GM19023 (cell line): ENCODE results near the gene ODR4.
"Not testable (repeated sequence)": the region's sequence is repeated elsewhere in the genome, so short reads cannot be mapped to it uniquely, and the experiment has no call there.

Experiments
- ATAC-seq: cut with Tn5 transposase; IDR thresholded peaks from one replicate; pipeline ENCODE4 v1.9.1; 2021; ENCODE audit warnings: mild to moderate bottlenecking, moderate library complexity; ENCODE audit not compliant: unreplicated experiment

Gene ODR4

DNA sequence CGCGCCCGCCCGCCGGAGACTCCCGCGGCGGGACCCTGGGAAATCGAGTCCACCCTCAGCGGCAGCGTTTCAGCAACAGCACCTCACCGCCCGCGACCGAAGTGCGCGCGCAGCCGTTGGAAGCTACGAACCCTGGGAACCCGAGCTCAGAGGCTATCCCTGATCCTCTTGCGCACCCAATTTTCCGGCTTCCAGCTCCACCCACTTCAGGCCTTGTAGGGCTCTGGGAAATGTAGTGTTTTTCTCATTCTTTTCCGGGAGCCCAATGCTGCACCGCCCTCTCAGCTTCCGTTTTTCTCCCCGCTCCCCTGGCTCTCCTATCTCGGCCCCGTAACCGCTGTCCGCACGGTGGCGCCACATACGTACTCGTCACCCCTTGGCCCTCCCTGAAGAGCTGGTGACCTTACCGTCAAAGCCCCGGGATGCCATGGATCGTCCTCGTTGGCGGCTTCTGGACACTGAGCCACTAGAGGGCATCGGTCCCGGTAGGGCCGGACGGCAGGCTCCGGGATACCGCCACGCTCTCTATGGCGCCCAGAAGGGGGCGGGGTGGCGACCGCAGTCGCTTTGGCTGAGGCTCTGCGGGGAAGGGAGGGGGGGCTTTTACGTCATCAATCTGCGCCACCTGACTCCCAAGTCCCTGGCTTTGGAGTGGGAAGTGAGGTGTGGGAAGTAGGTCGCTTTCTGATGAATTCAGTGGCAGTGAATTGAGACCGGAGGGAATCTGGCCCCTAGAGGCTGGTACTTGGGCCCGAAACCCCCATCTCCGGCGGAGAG is at the start of gene ODR4, which contains the start of gene TPR:
TSS of gene ODR4 (plus strand) at position 687 of the 777 bp plus-strand sequence. CDS start 3,948 bp downstream, outside the sequence.
TSS of gene TPR (minus strand) at position 102 of the 777 bp plus-strand sequence. CDS start 225 bp downstream, outside the sequence.
- peak; percentile 88 for ATAC-seq

DNA sequence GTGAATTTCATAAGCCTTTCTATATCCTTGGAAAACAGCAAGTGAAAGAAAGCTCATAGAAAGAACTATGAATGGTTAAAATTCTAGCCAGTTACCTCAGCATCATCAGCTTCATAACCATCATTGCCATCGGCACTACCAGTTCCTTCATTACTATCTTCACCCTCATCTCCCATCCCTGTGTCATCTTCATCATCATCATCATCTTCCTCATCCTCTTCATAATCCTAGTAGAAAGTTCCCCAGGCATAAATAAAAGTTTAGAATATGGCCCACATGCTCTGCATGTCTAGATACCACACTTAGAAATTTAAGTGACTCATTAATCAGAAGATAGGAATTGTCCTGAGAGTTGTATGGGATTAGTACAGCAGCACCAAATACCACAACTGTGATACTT is 49.6 kb upstream of the ODR4 start:
- no peak for ATAC-seq

DNA sequence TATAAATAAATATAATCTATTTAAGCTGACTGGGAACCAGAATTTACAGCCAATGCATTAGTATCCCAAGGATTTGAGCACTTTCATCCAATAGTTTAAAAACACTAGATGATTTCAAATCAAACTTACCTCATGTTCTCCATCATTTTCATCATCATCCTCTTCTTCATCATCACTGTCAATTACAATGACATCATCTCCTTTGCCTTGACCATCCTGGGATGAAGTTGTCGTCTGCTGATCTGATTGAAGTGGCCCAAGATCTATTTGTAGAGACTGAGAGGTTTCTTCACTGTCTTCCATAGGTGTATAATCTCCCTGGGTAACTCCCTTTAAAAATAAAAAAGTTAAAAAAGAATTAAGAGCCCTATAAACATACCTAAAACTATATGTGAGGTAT is 48.3 kb upstream of the ODR4 start:
- ATAC-seq, result no peak

DNA sequence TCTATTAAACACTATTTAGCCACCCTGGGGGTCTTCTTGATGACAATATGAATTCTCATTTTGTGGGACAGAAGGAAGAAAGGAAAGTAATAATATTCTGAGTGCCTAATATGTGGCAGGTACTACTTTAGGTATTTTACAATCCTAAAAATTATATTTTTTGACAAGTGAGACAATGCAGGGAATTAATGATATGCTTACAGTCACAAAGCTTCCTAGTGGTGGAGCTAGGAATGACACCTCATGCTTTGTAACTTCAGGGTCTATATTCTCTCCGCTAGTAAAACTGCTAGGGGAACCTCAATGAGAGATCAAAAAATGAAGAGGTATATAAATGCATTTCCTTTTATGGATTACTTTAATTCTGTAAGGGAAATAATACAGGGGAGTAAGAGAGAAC is 44.9 kb upstream of the ODR4 start:
- no peak for ATAC-seq

DNA sequence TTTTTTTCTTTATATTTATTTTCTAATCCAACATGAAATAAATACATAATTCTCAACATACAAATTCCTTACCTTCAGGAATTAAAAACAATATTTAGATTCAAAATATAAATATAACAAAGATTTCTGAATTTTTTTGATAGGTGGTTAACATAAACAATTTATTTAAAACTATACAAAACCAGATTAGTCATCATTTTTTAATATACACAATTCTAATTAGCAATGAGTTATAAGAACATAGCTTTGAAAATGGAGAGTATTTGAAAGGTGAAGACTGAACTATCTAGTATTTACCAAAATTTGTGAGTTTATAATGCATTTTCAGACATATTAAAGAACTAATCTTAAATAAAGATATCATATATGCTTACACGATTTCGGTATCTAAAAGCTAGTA is 38.1 kb upstream of the ODR4 start:
- no peak for ATAC-seq

DNA sequence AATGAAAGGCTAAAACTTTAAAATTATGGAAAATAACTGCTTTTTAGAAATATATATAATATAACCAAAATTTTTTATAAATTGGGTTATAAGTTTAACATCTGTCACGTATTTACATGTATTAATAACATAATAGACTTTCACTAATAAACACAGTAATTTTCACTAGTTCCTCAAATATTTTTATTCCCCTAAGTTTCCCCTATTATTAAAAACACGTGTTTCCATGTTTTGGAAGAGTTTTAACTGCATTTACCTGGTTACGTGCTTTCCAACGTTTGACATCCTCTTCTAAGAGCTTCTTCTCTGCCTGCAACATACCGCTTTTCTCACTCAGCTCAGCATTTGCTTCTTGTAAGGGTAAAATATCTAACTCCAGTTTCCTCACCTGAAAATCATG is 34.9 kb upstream of the ODR4 start:
- no peak for ATAC-seq

DNA sequence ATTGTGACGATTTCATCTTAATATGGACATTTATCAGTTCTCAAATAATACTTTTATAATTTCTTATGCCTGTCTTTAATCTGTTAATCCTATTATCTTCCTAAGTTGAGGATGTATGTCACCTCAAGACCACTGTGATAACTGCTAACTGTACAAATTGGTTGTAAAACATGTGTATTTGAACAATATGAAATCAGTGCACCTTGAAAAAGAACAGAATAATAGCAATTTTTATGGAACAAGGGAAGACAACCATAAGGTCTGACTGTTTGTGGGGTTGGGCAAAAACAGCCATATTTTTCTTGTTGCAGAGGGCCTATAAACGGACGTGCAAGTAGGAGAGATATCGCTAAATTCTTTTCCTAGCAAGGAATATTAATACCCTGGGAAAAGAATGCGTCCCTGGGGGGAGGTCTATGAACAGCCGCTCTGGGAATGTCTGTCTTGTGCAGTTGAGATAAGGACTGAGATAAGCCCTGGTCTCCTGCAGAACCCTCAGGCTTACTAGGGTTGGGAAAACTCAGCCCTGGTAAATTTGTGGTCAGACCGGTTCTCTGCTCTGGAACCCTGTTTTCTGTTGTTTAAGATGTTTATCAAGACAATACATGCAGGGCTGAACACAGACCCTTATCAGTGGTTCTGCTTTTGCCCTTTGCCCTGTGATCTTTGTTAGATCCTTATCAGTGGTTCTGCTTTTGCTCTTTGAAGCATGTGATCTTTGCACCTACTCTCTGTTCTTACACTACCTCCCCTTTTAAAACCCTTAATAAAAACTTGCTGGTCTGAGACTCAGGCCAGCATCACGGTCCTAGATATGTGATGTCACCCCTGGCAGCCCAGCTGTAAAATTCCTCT is 27.6 kb upstream of the ODR4 start:
- ATAC-seq, result not testable (repeated sequence)

DNA sequence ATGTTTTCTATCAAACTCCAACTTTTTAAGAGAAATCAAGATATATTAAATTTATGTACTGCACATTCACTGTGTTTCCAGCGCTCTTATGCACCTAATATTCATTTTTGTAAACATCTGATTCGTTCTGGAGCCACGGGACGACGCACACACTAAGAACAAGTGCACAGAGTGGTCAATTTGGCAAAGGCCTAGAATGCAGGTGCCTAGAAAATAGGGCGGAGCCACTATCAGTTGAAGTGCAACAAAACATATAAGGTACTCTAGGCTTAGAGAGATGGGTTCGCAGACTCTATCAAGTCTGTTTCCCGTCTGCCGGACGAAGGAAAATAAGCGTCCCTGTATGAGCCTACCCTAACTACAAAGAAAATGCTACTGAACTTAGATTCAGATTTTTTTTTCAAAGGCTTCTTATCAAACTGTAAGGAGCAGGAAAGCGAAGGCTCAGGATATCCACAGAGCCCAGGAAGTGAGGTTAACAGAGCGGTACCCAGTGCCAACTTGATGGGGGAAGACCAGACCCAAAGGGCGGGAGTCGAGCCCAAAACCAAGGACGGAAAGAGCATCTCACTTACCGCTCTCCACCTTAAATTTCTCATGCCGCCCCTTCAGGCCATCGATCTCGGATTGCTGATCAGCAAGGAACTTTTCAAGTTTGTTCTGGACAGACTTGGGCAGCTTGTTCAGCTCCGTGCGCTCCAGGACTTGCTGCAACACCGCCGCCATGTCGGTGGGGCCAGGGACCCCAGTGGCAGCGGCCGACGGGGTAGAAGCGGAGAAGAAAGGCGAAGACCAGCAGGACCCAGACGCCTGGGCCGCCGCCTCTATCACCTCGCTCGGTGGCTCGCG is 1.1 kb upstream of the ODR4 start:
- ATAC-seq, result peak; percentile 34

DNA sequence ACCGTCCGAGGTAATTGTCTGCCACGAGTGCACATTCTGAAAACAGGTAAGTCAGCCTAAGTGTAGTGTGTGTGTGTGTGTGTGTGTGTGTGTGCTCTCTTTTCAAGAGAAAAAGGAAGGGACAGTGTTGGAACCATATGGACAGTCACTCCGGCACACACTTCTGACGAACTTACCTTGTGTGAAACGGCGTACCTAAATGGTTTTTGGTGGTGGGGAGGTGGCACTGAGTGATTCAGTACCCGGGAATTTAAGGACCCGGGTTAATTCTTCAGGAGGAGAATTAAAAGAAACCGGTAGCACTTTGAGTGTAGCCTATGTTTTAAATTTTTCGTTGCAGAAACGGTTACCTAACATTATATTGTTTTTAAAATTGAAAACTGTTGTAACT is 286 bp downstream of the ODR4 start:
- ATAC-seq, result no peak

DNA sequence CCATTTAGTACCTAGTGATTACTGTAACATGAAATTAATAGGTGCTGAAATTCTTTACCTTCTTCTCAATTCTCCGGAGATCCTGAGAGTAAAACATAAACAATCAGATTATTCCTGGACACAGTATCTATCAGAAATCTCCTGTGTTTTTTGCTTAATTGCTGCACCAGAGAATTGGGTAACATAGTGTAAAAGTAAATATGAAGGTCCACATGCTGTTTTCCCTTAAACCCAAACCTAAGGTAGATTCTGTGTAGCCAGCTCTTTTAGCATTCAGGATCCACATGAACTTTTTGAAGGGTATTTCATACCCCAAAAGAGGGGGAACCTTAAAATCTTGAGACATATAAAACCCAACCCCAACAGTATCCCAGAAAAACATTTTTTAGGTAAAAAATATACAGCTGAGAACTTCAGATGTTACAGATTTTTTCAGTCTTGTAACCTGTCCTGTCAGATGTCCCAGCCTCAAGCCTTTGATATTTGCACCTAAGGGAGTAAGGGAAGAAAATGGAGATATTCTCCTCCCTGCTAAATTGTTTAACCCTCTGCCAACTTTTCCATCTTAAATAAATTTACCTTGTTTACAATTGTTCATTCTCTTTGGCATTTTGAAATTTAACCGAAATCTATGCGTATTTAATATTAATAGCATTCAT is 11.2 kb downstream of the ODR4 start:
- no peak for ATAC-seq

DNA sequence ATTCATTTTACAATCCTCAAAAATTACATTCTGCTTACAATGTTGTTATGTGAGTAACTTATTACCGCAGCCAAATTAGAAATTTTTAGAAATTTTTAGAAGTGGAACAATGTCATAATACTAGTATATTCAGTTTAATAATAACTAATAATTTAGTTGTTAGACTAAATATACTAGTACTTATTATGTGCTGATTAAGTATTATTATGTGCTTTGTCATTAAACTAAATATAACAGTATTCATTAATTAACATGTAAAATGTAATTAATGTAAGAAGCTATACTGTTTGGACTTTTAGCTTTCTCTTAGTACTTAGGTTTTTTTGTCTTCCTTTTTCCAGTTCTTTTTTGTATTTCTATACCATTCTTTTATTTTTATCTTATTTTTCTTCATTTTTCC is 15.3 kb downstream of the ODR4 start:
- no peak for ATAC-seq

DNA sequence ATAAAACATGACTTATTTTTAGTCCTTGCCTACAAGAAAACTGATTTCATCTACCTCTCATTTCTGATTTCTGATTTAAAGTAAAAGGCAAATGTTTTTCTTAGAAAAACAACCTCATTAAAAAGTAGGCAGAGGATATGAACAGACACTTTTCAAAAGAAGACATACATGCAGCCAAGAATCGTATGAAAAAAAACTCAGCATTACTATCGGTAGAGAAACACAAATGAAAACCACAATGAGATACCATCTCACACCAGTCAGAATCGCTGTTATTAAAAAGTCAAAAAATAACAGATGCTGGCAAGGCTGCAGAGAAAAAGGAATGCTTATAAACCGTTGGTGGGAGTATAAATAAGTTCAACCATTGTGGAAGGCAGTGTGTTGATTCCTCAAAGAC is 16.2 kb downstream of the ODR4 start:
- ATAC-seq, result no peak

DNA sequence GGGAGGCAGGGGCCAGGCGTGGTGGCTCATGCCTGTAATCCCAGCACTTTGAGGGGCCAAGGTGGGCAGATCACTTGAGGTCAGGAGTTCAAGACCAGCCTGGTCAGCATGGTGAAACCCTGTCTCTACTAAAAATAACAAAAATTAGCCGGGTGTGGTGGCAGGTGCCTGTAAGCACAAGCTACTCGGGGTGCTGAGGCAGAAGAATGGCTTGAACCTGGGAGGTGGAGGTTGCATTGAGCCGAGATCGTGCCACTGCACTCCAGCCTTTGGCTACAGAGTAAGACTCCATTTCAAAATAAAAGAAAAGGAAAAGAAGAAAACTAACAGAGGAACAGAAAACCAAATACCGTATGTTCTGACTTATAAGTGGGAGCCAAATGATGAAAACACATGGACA is 17.1 kb downstream of the ODR4 start:
- not testable (repeated sequence) for ATAC-seq

DNA sequence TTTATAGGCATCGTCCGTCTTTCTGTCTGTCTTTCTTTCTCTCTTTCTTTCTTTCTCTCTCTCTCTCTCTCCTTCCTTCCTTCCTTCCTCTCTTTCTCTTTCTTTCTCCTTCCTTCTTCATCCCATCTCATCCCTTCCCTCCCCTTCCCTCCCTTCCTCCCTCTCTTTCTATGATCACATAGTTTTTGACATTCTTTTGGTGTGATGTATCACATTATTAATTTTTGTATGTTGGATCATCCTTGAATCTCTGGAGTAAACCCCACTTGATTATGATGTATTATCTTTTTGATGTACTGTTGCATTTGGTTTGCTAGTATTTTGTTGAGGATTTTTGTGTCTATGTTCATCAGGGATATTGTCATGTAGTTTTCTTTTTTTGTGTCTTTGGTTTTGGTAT is 25.8 kb downstream of the ODR4 start:
- ATAC-seq, result not testable (repeated sequence)

DNA sequence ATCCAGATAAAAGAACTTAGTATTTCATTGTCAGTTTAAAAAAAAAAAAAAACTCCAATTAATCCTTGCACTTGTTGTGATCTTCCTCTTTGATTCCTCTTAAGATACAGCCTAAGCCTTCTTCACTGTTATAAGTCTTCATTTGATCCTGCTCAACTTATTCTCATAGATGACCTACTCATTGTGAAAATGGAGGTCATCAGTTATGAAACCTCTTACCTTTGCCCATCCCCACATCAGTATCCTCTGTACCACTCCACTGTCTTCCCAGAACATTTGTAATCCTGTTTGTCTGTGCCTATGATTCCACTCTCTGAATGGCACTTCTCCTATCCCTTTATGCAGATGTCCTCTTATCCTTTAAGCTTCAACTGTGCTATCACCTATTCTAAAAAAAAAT is 28.0 kb downstream of the ODR4 start:
- ATAC-seq, result no peak

DNA sequence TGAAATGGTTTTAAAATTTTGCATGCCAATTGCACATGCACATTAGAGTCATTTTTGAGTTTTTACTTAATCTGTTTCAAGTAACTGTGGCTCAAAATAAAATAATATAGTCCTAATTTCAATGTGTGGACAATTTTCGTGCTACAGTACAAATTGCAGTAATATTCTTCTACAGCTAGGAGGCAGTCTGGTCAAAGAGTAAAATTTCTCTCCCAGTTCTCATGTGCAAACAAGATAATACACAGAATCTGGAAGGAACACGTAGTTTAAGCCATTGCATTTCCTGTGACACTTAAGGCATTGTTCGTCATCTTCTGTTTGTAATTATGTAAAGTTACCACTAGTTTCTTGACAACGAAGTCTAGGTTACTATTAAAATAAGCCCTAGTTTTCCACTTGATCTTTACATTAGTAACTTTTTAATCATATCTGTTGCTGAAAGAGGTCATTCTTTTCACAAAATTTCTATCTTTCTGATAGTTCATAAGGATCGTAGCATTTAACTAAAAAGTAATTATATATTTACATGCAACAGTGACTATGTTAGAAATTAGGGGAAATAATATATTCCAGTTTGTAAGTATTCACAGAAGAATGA is 28.9 kb downstream of the ODR4 start:
- ATAC-seq, result no peak

DNA sequence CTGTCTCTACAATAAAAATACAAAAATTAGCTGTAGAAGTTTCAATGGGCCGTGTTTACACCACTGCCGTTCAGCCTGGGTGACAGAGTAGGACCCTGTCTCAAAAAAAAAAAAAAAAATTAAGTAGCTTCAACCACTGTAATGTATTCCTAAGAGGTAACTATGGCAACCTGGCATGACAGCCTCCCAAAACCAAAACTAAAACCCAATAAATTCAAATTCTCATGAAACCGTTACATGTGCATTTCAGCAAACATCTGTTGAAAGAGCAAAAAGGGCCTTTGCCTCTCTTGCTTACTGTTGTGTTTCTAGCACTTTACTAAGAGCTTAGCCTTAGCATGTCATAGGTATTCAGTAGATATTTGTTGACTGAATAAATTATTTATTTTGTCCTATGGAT is 33.5 kb downstream of the ODR4 start:
- ATAC-seq, result peak; percentile 85

DNA sequence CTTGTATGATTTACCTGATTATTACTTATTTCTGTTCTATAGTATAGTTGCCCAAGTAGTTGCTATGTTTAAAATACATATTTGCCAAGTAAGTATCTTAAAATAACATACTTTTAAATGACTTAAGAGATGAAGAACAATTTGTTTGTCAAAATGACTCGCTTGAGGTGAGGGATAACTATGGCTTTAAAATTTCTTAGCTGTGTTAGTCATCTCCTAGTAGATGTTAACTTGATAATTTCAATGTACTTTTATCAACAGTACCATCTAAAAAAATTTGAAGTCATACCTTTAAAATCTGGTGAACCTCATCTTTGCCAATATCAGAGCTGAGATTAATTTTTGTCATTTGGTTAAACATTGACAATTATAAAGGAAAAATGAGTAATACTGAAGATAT is 37.7 kb downstream of the ODR4 start:
- ATAC-seq, result no peak

DNA sequence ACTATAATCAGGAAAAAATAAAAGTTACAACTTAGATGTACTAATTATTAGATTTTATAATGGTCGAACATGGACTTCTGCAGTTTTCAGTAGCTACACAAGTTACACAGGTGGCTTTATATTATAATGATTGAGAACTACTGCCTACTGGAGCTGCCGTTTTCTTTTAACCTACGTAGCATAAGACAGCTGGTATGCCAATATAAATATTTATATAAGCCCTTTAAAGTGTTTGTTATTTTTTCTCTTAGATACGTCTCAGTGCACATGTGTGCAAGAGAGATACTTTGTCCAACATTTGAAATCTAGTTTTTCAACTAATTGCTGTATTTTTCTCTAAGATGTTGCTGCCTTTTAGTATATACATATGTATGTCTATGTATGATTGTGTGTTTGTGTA is 42.9 kb downstream of the ODR4 start:
- ATAC-seq, result no peak

DNA sequence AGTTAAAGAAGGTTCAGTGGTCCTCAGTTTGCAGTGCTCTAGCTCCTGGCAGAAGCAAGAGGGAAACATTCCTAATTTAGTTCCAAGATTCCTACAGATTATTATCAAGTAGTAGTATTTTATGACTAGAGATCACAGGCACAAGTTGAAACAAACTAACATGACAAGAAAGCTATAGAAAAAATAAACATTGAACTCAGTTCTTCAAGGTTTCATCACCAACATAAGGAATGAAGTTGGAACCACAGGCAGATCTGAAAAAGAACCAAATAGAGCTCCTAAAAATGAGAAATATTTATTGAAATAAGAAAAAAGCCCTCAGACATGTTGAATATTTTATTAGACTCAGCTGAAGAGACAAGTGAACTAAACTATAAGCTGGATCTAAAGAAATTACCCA is 44.7 kb downstream of the ODR4 start:
- ATAC-seq, result no peak
